SK-N-SH treated with all-trans-retinoic acid at 6 μM for 48 hours (cell line): ENCODE results near the gene UBE2M.

Source experiments
- ATAC-seq: fragments of 200-7000 bp; cut with Tn5 transposase; 3 replicates; pipeline ENCODE4 v1.9.1; 2020; ENCODE audit warnings: mild to moderate bottlenecking, moderate library complexity
- ARNTL ChIP-seq: fragments of 450-650 bp; formaldehyde crosslinking; IDR thresholded peaks from 2 replicates; pipeline ENCODE4 v1.5.0; 2020; ENCODE audit warnings: low read depth, mild to moderate bottlenecking, moderate library complexity, borderline replicate concordance
- BACH2 ChIP-seq: fragments of 250-450 bp; sonication (Bioruptor Pico); IDR thresholded peaks from 2 replicates; pipeline ENCODE4 v1.9.0; 2021; ENCODE audit warnings: mild to moderate bottlenecking, borderline replicate concordance
- CREB5 ChIP-seq: fragments of 250-450 bp; sonication (Bioruptor Pico); IDR thresholded peaks from 2 replicates; pipeline ENCODE4 v1.5.1; 2020; ENCODE audit warnings: low read depth, mild to moderate bottlenecking, moderate library complexity
- CSDC2 ChIP-seq: fragments of 250-450 bp; sonication (Bioruptor Pico); IDR thresholded peaks from 2 replicates; pipeline ENCODE4 v1.5.0; 2020; ENCODE audit warnings: mild to moderate bottlenecking, moderate library complexity
- CSRNP3 ChIP-seq: fragments of 250-450 bp; sonication (Bioruptor Pico); IDR thresholded peaks from 2 replicates; pipeline ENCODE4 v1.5.1; 2021; ENCODE audit warnings: mild to moderate bottlenecking, moderate library complexity
- ESRRG ChIP-seq: fragments of 250-450 bp; sonication (Bioruptor Pico); IDR thresholded peaks from 2 replicates; pipeline ENCODE4 v1.6.1; 2021; ENCODE audit warnings: mild to moderate bottlenecking
- GLIS3 ChIP-seq: fragments of 250-450 bp; sonication (Bioruptor Pico); IDR thresholded peaks from 2 replicates; pipeline ENCODE4 v1.5.0; 2020; ENCODE audit warnings: mild to moderate bottlenecking, moderate library complexity
- OSR1 ChIP-seq: fragments of 250-450 bp; sonication (Bioruptor Pico); IDR thresholded peaks from 2 replicates; pipeline ENCODE4 v1.8.0; 2022; ENCODE audit warnings: moderate library complexity, mild to moderate bottlenecking, inconsistent platforms
- PATZ1 ChIP-seq: fragments of 250-450 bp; sonication (Bioruptor Pico); IDR thresholded peaks from 2 replicates; pipeline ENCODE4 v1.8.0; 2020; ENCODE audit warnings: mild to moderate bottlenecking, moderate library complexity, borderline replicate concordance
- POU6F1 ChIP-seq: fragments of 250-450 bp; sonication (Bioruptor Pico); IDR thresholded peaks from 2 replicates; pipeline ENCODE4 v1.8.0; 2021; ENCODE audit warnings: low read depth, mild to moderate bottlenecking, moderate library complexity, borderline replicate concordance
- PPARA ChIP-seq: fragments of 250-450 bp; sonication (Bioruptor Pico); IDR thresholded peaks from 2 replicates; pipeline ENCODE4 v1.5.0; 2020; ENCODE audit warnings: mild to moderate bottlenecking, borderline replicate concordance
- RARB ChIP-seq: fragments of 250-450 bp; sonication (Bioruptor Pico); IDR thresholded peaks from 2 replicates; pipeline ENCODE4 v1.8.0; 2021; ENCODE audit warnings: mild to moderate bottlenecking, moderate library complexity
- SNAI2 ChIP-seq: fragments of 250-450 bp; sonication (Bioruptor Pico); IDR thresholded peaks from 2 replicates; pipeline ENCODE4 v1.5.0; 2020; ENCODE audit warnings: mild to moderate bottlenecking, moderate library complexity
- TCF4 ChIP-seq: fragments of 250-450 bp; sonication (Bioruptor Pico); IDR thresholded peaks from 2 replicates; pipeline ENCODE4 v1.8.0; 2021; ENCODE audit warnings: mild to moderate bottlenecking, moderate library complexity, borderline replicate concordance
- TOX ChIP-seq: fragments of 250-450 bp; sonication (Bioruptor Pico); IDR thresholded peaks from 2 replicates; pipeline ENCODE4 v1.8.0; 2021; ENCODE audit warnings: mild to moderate bottlenecking, moderate library complexity, borderline replicate concordance
- TSHZ2 ChIP-seq: fragments of 250-450 bp; sonication (Bioruptor Pico); IDR thresholded peaks from 2 replicates; pipeline ENCODE4 v1.5.0; 2020; ENCODE audit warnings: mild to moderate bottlenecking, moderate library complexity
- ZC3H10 ChIP-seq: fragments of 250-450 bp; sonication (Bioruptor Pico); IDR thresholded peaks from 2 replicates; pipeline ENCODE4 v1.5.1; 2021; ENCODE audit warnings: mild to moderate bottlenecking, moderate library complexity
- ZFP3 ChIP-seq: fragments of 250-450 bp; sonication (Bioruptor Pico); IDR thresholded peaks from 2 replicates; pipeline ENCODE4 v1.5.0; 2020; ENCODE audit warnings: mild to moderate bottlenecking, moderate library complexity
- ZFP30 ChIP-seq: fragments of 450-650 bp; formaldehyde crosslinking; IDR thresholded peaks from 2 replicates; pipeline ENCODE4 v1.5.0; 2022; ENCODE audit warnings: mild to moderate bottlenecking, moderate library complexity
- ZNF565 ChIP-seq: fragments of 450-650 bp; formaldehyde crosslinking; conservative IDR thresholded peaks from 2 replicates; pipeline ENCODE4 v1.5.0; 2020; ENCODE audit warnings: low read depth, mild to moderate bottlenecking, moderate library complexity
- ZNF70 ChIP-seq: fragments of 450-650 bp; formaldehyde crosslinking; IDR thresholded peaks from 2 replicates; pipeline ENCODE4 v1.5.0; 2020; ENCODE audit warnings: mild to moderate bottlenecking, moderate library complexity
- ZNF8 ChIP-seq: fragments of 450-650 bp; formaldehyde crosslinking; IDR thresholded peaks from 2 replicates; pipeline ENCODE4 v1.5.0; 2020; ENCODE audit warnings: mild to moderate bottlenecking, moderate library complexity

The UBE2M gene

GRCh38 chr19:58572026-58572817 is 13.8 kb upstream of the UBE2M start:
- TF ChIP-seq ARNTL (CRISPR knock-in tag) (no peak), CSRNP3 (CRISPR knock-in tag) (no peak), TCF4 (CRISPR knock-in tag) (no peak), ZNF565 (CRISPR knock-in tag) (no peak), TOX (CRISPR knock-in tag) (no peak), CREB5 (CRISPR knock-in tag) (no peak), ESRRG (no peak), PPARA (CRISPR knock-in tag) (no peak), ZFP3 (CRISPR knock-in tag) (no peak), ZNF70 (CRISPR knock-in tag) (no peak), ZC3H10 (CRISPR knock-in tag) (no peak), PATZ1 (CRISPR knock-in tag) (no peak), OSR1 (CRISPR knock-in tag) (no peak)
- no peak for ATAC-seq

- no peak for ATAC-seq
- TF ChIP-seq ZFP30 (CRISPR knock-in tag): no peak
- TF ChIP-seq BACH2: no peak
Observed at GRCh38 chr19:58571575-58571947, 13.2 kb upstream of the UBE2M start.

GRCh38 chr19:58570770-58571574 is 12.6 kb upstream of the UBE2M start:
- ATAC-seq: no peak
- TF ChIP-seq CREB5 (CRISPR knock-in tag) (no peak), ZC3H10 (CRISPR knock-in tag) (no peak), TOX (CRISPR knock-in tag) (no peak), ZNF565 (CRISPR knock-in tag) (no peak), CSRNP3 (CRISPR knock-in tag) (no peak), TSHZ2 (CRISPR knock-in tag) (no peak), PPARA (CRISPR knock-in tag) (no peak), POU6F1 (no peak), ZFP30 (CRISPR knock-in tag) (no peak), ARNTL (CRISPR knock-in tag) (no peak), TCF4 (CRISPR knock-in tag) (no peak), SNAI2 (CRISPR knock-in tag) (no peak), ZFP3 (CRISPR knock-in tag) (no peak), ZNF8 (CRISPR knock-in tag) (no peak), GLIS3 (CRISPR knock-in tag) (no peak), CSDC2 (CRISPR knock-in tag) (no peak), OSR1 (CRISPR knock-in tag) (no peak), RARB (no peak)
